Thyroid gland (tissue), 4 donors: ENCODE measurements around the gene ASCL5.

Source experiments
- CTCF ChIP-seq, 6 experiments: fragments of 200-600 bp in 3 of 6; fragments of 450-650 bp in 3 of 6; sonication (generic) in 3 of 6; IDR thresholded peaks; one replicate each; pipeline ENCODE4 v1.5.1; 2016 to 2019; ENCODE audit warnings: antibody characterized with exemption in 6 of 6, mild to moderate bottlenecking in 2 of 6, inconsistent platforms in 1 of 6, moderate library complexity in 1 of 6
- POLR2A ChIP-seq, 2 donors: fragments of 450-650 bp; IDR thresholded peaks; one replicate each; pipeline ENCODE4 v1.6.1; 2017; ENCODE audit warnings: antibody characterized with exemption in 2 of 2, mild to moderate bottlenecking in 2 of 2, moderate library complexity in 1 of 2

- TF ChIP-seq CTCF (IDR thresholded peaks at IDR 0.05): no peak
- TF ChIP-seq POLR2A (IDR thresholded peaks at IDR 0.05): no peak
Observed at GRCh38 chr1:201139756-201140155, 12.8 kb upstream of the ASCL5 start.
